ENCODE measurements around the gene IGSF21. TPM values are rescaled to one million over a fixed set of nuclear protein-coding genes. Genes with fewer than 3 reads are reported as not detected.

The IGSF21 gene
- polyA plus RNA-seq, 1 of the 3 experiments (the other 2 are of a cell fraction) = not detected

DNA sequence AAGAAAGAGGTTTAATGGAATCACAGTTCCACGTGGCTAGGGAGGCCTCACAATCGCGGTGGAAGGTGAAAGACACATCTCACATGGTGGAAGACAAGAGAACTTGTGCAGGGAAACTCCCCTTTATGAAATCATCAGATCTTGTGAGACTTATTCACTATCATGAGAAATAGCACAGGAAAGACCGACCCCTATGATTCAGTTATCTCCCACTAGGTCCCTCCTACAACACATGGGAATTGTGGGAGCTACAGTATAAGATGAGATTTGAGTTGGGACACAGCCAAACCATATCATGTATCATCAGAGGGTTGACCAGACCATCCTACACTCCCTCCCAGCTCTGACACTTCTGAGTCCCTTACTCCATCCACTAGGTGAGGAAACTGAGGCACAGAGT lies 229.2 kb downstream of the IGSF21 start (continued):
- TF ChIP-seq, protein P1, sequence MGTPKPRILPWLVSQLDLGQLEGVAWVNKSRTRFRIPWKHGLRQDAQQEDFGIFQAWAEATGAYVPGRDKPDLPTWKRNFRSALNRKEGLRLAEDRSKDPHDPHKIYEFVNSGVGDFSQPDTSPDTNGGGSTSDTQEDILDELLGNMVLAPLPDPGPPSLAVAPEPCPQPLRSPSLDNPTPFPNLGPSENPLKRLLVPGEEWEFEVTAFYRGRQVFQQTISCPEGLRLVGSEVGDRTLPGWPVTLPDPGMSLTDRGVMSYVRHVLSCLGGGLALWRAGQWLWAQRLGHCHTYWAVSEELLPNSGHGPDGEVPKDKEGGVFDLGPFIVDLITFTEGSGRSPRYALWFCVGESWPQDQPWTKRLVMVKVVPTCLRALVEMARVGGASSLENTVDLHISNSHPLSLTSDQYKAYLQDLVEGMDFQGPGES (IDR thresholded peaks at IDR 0.05; ENCODE audit: low read depth, low read length) = no peak
- TF ChIP-seq RFX5 (IDR thresholded peaks at IDR 0.05; ENCODE audit: low read length) = no peak
- TF ChIP-seq RXRA (IDR thresholded peaks at IDR 0.05; ENCODE audit: borderline replicate concordance, low read depth) = no peak

DNA sequence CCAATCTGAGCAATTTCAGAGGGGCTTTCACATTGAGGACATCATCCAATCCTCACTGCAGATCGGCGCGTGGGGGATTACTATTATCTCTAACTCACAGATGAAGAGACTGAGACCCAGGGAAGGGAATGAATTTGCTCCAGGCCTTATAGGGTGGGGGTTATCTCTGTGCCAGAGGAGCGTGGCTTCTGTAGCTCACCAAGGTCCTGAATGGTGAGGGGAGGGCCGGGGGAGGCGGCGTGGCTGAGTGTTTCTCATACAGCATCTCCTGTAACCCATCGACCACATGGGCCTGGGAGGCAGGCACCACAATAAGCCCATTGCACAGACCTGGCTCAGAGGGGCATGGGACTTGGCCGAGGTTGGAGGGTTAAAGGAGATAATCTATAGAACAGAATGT lies 230.2 kb downstream of the IGSF21 start:
- H3F3A ChIP-seq (replicated peaks; ENCODE audit: insufficient read depth) = no peaks in the 10 kb centered on the region
- CTCF ChIA-PET = interaction anchor here (0.8 kb wide), 1 partner anchor 39 kb away, joined by 3 read pairs; no protein-coding TSS in a partner anchor
- POLR2A ChIA-PET = no interaction called here
- H2AFZ ChIP-seq (ENCODE audit: low read depth) = no peak overlapping the region
- H3K9me3 ChIP-seq = no peaks in the 10 kb centered on the region
- no peaks in the 10 kb centered on the region for H3K4me1 ChIP-seq (ENCODE audit: control insufficient read depth in 1 of 2, insufficient read depth in 2 of 2, low read depth in 1 of 2, low read length in 1 of 2)
- H3K4me2 ChIP-seq = no peak overlapping the region
- H3K9ac ChIP-seq = no peak overlapping the region
- TF ChIP-seq EP300 (IDR thresholded peaks at IDR 0.05; ENCODE audit: borderline replicate concordance in 1 of 2, low read depth in 1 of 2, low read length in 1 of 2) (no peak), FOXM1 (IDR thresholded peaks at IDR 0.05; ENCODE audit: low read depth) (no peak), MXI1 (IDR thresholded peaks at IDR 0.05; ENCODE audit: low read depth, low read length) (no peak)
- TF ChIP-seq, protein P2, sequence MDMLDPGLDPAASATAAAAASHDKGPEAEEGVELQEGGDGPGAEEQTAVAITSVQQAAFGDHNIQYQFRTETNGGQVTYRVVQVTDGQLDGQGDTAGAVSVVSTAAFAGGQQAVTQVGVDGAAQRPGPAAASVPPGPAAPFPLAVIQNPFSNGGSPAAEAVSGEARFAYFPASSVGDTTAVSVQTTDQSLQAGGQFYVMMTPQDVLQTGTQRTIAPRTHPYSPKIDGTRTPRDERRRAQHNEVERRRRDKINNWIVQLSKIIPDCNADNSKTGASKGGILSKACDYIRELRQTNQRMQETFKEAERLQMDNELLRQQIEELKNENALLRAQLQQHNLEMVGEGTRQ (IDR thresholded peaks at IDR 0.05; ENCODE audit: borderline replicate concordance, low read depth, low read length) = no peak
- WGBS (ENCODE audit: low lambda C conversion rate) = 62% methylated on average over 4 of the region's 9 CpGs
- no peaks in the 10 kb centered on the region for H3K79me2 ChIP-seq (ENCODE audit: insufficient read depth)
- H3K27ac ChIP-seq (ENCODE audit: low read depth in 2 of 2, low read length in 1 of 2) = no peak overlapping the region
- no peak overlapping the region for H3K4me3 ChIP-seq (ENCODE audit: low read depth in 2 of 2, low read length in 1 of 2)
- no peaks in the 10 kb centered on the region for H3K27me3 ChIP-seq (ENCODE audit: insufficient read depth)
- no peak for DNase-seq
- no peaks in the 10 kb centered on the region for H3K36me3 ChIP-seq (replicated peaks in 1 of 2; ENCODE audit: control insufficient read depth in 1 of 2, insufficient read depth in 2 of 2, low read length in 1 of 2)
- H4K20me1 ChIP-seq (ENCODE audit: insufficient read depth) = no peaks in the 10 kb centered on the region
- no peaks in the 10 kb centered on the region for H3K9me2 ChIP-seq

DNA sequence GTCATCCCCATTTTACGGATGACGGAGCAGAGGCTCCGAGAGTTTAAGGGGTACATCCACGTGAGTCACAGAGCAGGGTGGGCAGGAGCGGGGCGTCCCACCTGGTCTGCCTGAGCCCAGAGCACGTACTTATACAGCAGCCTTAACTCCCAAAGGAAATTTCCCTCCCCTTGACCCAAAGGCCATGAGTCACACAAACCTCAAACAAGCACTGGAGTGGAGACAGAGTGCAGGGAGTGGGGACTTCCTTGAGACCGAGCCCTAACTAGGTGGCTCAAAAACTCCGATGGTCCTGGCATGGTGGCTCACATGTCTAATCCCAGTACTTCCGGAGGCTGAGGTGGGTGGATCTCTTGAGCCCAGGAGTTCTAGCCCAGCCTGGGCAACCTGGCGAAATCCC lies 231.6 kb downstream of the IGSF21 start:
- no peak overlapping the region for H3K4me3 ChIP-seq (ENCODE audit: low read depth in 2 of 2, low read length in 1 of 2)
- H3K27ac ChIP-seq (ENCODE audit: low read depth in 2 of 2, low read length in 1 of 2) = no peak overlapping the region
- CTCF ChIA-PET = interaction anchor here (1.1 kb wide), 1 partner anchor 17 kb away, joined by 3 read pairs; no protein-coding TSS in a partner anchor
- H3K4me2 ChIP-seq = no peak overlapping the region
- H4K20me1 ChIP-seq (ENCODE audit: insufficient read depth) = no peaks in the 10 kb centered on the region
- no peaks in the 10 kb centered on the region for H3K27me3 ChIP-seq (ENCODE audit: insufficient read depth)
- POLR2A ChIA-PET = no interaction called here
- no peaks in the 10 kb centered on the region for H3K36me3 ChIP-seq (replicated peaks in 1 of 2; ENCODE audit: control insufficient read depth in 1 of 2, insufficient read depth in 2 of 2, low read length in 1 of 2)
- TF ChIP-seq EZH2phosphoT487 (IDR thresholded peaks at IDR 0.05; ENCODE audit: borderline replicate concordance, low read depth) (no peak), YY1 (IDR thresholded peaks at IDR 0.05; ENCODE audit: low read depth) (no peak), TEAD4 (IDR thresholded peaks at IDR 0.05; ENCODE audit: borderline replicate concordance, insufficient read depth) (no peak), SMC3 (IDR thresholded peaks at IDR 0.05; ENCODE audit: low read depth, low read length) (no peak), NFIC (IDR thresholded peaks at IDR 0.05; ENCODE audit: borderline replicate concordance) (no peak), TAF1 (IDR thresholded peaks at IDR 0.05; ENCODE audit: borderline replicate concordance, low read depth, low read length) (no peak), RFX5 (IDR thresholded peaks at IDR 0.05; ENCODE audit: low read length) (no peak), FOSL2 (IDR thresholded peaks at IDR 0.05; ENCODE audit: borderline replicate concordance, low read depth) (no peak), NRF1 (IDR thresholded peaks at IDR 0.05; ENCODE audit: low read depth, low read length) (no peak), EP300 (IDR thresholded peaks at IDR 0.05; ENCODE audit: borderline replicate concordance in 1 of 2, low read depth in 1 of 2, low read length in 1 of 2) (no peak), RAD21 (IDR thresholded peaks at IDR 0.05; ENCODE audit: low read length) (no peak), GATA2 (CRISPR knock-in tag; IDR thresholded peaks at IDR 0.05) (no peak), FOXM1 (IDR thresholded peaks at IDR 0.05; ENCODE audit: low read depth) (no peak)
- TF ChIP-seq, protein P3, sequence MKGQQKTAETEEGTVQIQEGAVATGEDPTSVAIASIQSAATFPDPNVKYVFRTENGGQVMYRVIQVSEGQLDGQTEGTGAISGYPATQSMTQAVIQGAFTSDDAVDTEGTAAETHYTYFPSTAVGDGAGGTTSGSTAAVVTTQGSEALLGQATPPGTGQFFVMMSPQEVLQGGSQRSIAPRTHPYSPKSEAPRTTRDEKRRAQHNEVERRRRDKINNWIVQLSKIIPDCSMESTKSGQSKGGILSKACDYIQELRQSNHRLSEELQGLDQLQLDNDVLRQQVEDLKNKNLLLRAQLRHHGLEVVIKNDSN (IDR thresholded peaks at IDR 0.05; ENCODE audit: borderline replicate concordance, low read depth) = no peak
- TF ChIP-seq, protein P4, sequence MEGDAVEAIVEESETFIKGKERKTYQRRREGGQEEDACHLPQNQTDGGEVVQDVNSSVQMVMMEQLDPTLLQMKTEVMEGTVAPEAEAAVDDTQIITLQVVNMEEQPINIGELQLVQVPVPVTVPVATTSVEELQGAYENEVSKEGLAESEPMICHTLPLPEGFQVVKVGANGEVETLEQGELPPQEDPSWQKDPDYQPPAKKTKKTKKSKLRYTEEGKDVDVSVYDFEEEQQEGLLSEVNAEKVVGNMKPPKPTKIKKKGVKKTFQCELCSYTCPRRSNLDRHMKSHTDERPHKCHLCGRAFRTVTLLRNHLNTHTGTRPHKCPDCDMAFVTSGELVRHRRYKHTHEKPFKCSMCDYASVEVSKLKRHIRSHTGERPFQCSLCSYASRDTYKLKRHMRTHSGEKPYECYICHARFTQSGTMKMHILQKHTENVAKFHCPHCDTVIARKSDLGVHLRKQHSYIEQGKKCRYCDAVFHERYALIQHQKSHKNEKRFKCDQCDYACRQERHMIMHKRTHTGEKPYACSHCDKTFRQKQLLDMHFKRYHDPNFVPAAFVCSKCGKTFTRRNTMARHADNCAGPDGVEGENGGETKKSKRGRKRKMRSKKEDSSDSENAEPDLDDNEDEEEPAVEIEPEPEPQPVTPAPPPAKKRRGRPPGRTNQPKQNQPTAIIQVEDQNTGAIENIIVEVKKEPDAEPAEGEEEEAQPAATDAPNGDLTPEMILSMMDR (IDR thresholded peaks at IDR 0.05) = no peak
- TF ChIP-seq, protein P5, sequence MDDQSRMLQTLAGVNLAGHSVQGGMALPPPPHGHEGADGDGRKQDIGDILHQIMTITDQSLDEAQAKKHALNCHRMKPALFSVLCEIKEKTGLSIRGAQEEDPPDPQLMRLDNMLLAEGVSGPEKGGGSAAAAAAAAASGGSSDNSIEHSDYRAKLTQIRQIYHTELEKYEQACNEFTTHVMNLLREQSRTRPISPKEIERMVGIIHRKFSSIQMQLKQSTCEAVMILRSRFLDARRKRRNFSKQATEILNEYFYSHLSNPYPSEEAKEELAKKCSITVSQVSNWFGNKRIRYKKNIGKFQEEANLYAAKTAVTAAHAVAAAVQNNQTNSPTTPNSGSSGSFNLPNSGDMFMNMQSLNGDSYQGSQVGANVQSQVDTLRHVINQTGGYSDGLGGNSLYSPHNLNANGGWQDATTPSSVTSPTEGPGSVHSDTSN (IDR thresholded peaks at IDR 0.05) = no peak
- DNase-seq = no peak
- no peak overlapping the region for H2AFZ ChIP-seq (ENCODE audit: low read depth)
- H3F3A ChIP-seq (replicated peaks; ENCODE audit: insufficient read depth) = no peaks in the 10 kb centered on the region
- no peaks in the 10 kb centered on the region for H3K9me2 ChIP-seq
- no peak overlapping the region for H3K9ac ChIP-seq
- WGBS (ENCODE audit: low lambda C conversion rate) = 51% methylated on average over 10 of the region's 11 CpGs
- H3K9me3 ChIP-seq = no peaks in the 10 kb centered on the region
- peaks cover 0 to under 1% of the 10 kb centered on the region in 2 experiments; a peak in 1 of 4 replicates for H3K4me1 ChIP-seq (ENCODE audit: control insufficient read depth in 1 of 2, insufficient read depth in 2 of 2, low read depth in 1 of 2, low read length in 1 of 2)
- no peaks in the 10 kb centered on the region for H3K79me2 ChIP-seq (ENCODE audit: insufficient read depth)
